Ovary (tissue), 9 donors: ENCODE results near the gene FBXL19. TPM values are rescaled to one million over a fixed set of nuclear protein-coding genes. Genes with fewer than 3 reads are reported as not detected.
A peak's percentile ranks its signal among the peaks of the same experiment; 100 is the strongest.

Experiments used
- DNase-seq, 5 donors: peaks; one replicate each; pipeline ENCODE4 v3.0.0-alpha.2; 2019 to 2020
- H3K27ac ChIP-seq, 2 donors: fragments of 200-600 bp; one replicate each; pipeline versions ENCODE4 v1.5.1 to v1.8.0; 2019 to 2022
- H3K27me3 ChIP-seq: fragments of 200-600 bp; one replicate; pipeline ENCODE4 v1.8.0; 2022
- H3K36me3 ChIP-seq: fragments of 200-600 bp; sonication (generic); one replicate; pipeline ENCODE4 v1.5.1; 2019
- H3K4me1 ChIP-seq: one replicate; pipeline ENCODE4 v1.8.1; 2013; ENCODE audit warnings: mild to moderate bottlenecking, moderate library complexity; ENCODE audit not compliant: insufficient read depth
- H3K4me3 ChIP-seq: fragments of 200-600 bp; sonication (generic); one replicate; pipeline ENCODE4 v1.5.1; 2017
- H3K9me3 ChIP-seq, 2 donors: fragments of 200-600 bp in 1 of 2; sonication (generic) in 1 of 2; one replicate each; pipeline versions ENCODE4 v1.5.1 to v1.8.1; 2013 to 2019; ENCODE audit warnings: mild to moderate bottlenecking in 1 of 2, moderate library complexity in 1 of 2
- CTCF ChIP-seq, 3 donors: fragments of 450-650 bp in 2 of 3; fragments of 200-600 bp in 1 of 3; IDR thresholded peaks; one replicate each; pipeline versions ENCODE4 v1.5.1 to v1.8.0; 2016 to 2022; ENCODE audit warnings: antibody characterized with exemption in 3 of 3, mild to moderate bottlenecking in 1 of 3
- EP300 ChIP-seq: sonication (generic); formaldehyde crosslinking; IDR thresholded peaks from one replicate; pipeline ENCODE4 v1.6.1; 2017; ENCODE audit warnings: antibody characterized with exemption
- POLR2A ChIP-seq: fragments of 450-650 bp; IDR thresholded peaks from one replicate; pipeline ENCODE4 v1.6.1; 2017; ENCODE audit warnings: antibody characterized with exemption, mild to moderate bottlenecking, moderate library complexity
- WGBS, 3 donors: extraction: QIAGEN DNeasy Blood & Tissue Kit in 1 of 3; methylation state at CpG; one replicate each; pipeline versions ENCODE4 v1.1.5 to v1.1.7; 2013 to 2017; 5-methylcytosine and 5-hydroxymethylcytosine counted together
- intact Hi-C, 4 donors: fragments of 100-400 bp; cut with DNase I; formaldehyde crosslinking; loops; one replicate each; pipeline versions ENCODE4 v1.11.0 to v1.15.1; 2022 to 2023
- polyA plus RNA-seq, 2 donors: library from polyadenylated mRNA; stranded (reverse); fragments of 200-250 nt in 1 of 2; fragments of 350-450 nt in 1 of 2; fragmentation: Illumina TruSeq in 1 of 2; extraction: RNeasy Lipid Tissue Mini Kit (QIAGEN cat#74804) in 1 of 2; gene quantifications; one replicate each; pipeline ENCODE4 v1.2.3, GENCODE V29; 2013 to 2014
- total RNA-seq, 7 donors: library from RNA; depleted of rRNA in 2 of 7; stranded (reverse); fragments of >200 nt in 2 of 7; fragmentation: NEBNext Ultra II Directional in 3 of 7; extraction: Animal tissue kit (Norgen Biotek cat#: 25700) in 3 of 7; gene quantifications; one replicate each; pipeline versions ENCODE4 v1.1.0 to v1.2.4, GENCODE V29; 2016 to 2023
- donor health status: DM: no; HTN: no; CAD: no; lungs with moderate emphysema.
- donor health status: DM: no; HTN: no; CAD: no.
- donor health status: Bipolar disorder and iron deficiency.
- donor health status: DM: yes; HTN: yes; CAD: no.
- donor health status: DM: no; HTN: no; CAD: no.
- donor health status: DM: yes; HTN: yes; CAD: no.

Gene FBXL19
- total and polyA plus RNA-seq, 9 donors = 1.6 to 24.3 (median 14.4) TPM

DNA sequence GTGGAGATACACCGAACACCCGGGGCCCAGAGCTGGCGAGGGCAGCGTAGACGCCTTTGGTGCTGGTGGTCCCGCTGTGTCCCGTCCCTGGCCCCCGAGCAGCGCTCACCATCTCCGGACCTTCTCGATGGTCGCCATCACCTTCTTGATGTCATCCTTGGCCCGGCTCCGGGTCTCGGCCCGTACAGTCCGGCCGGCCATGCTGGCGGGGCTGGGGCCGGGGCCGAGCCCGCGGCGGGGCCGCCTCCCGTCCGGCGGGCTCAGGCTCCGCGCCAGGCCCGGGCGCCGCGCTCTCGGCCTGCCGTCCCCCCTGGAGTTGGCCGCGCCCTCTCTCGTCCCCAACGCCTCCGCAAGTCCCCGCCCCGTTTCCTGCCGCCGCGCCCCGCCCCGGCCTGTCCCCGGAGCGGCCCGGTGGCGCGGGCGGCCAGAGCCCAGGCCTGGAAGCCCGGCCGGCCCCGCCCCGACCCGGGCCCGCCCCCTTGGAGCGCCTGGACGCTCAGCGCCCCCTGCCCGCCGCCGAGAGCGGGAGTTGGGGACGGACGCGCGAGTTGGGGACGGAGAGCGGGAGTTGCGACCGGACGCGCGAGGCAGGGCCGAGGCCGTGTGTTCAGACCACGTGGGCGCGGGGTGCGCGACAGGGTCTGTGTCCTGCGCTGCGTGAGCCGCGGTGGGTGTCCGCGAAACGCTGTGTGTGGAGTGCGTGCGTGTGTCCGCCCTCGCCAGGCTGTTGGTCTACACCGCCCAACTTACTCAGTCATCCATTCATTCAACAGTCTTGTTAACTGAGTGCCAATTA, 29.4 kb upstream of the FBXL19 start, which contains the start of gene BCL7C:
Gene BCL7C, minus strand, starts transcription at position 334 of the 796 bp plus-strand sequence. Its CDS starts 133 bp downstream, at position 201.
- H3K4me3 ChIP-seq = peak within 1 kb of the TSS; percentile 74
- H3K27ac ChIP-seq = peak within 1 kb of the TSS; percentile 64 to 92
- 0 to 1% (median 1%) methylated on average over 45 to 97 of the region's 97 CpGs for WGBS, 3 donors
- no peaks in the 10 kb centered on the region for H3K27me3 ChIP-seq
- H3K4me1 ChIP-seq = peaks cover 15% of the 10 kb centered on the region
- peak; percentile 89 to 94 (median 91) for DNase-seq
- H3K36me3 ChIP-seq = no peaks in the 10 kb centered on the region
- TF ChIP-seq POLR2A = peak; percentile 39
- peak in 2 of 3 donors; percentile 67 to 77 for TF ChIP-seq CTCF (IDR thresholded peaks at IDR 0.05)
- no peak for TF ChIP-seq EP300
- no peaks in the 10 kb centered on the region for H3K9me3 ChIP-seq
- intact Hi-C loops = loop anchor here in 1 of 4 donors (5.0 kb wide), 1 partner anchor 47 kb away; no protein-coding TSS in a partner anchor

DNA sequence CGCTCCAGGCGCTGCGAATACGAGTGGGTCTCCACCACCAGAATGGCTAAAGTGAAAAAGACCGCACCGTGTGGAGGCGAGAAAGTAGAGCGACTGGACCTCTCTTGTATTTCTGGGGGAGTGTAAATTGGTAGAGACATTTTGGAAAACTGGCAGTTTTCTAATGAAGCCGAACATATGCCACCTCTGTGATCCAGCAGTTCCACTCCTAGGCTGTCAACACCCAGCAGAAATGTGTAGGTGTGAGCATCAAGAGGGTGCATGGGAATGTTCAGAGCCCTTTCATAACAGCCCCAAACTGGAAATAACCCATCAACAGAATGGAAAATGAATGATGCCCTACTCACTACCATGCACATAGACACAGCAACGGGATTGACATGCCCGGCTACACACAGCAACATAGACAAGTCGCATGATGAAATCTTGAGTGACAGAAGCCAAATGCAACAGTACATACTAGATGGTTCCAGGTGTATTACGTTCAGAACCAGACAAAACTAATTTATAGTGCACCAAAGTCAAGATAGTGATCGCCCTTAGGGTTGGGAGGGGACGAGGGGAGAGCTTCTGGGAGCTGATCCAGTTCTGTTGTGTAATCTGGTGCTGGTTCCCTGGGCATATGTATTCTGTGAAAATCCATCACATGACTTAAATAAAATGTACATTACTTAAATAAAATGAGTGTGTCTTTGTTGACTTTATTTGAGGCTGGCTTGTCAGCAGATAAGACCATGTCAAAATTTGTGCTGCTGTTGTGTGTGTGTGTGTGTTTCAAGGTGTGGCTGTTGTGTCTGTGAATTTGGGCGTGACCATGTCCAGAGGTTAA, 28.6 kb upstream of the FBXL19 start:
- 34 to 37% (median 36%) methylated on average over 16 of the region's 16 CpGs for WGBS, 3 donors
- intact Hi-C loops = loop anchor here in 1 of 4 donors (5.0 kb wide), 1 partner anchor 47 kb away; no protein-coding TSS in a partner anchor
- Histone ChIP-seq H3K27ac (peak overlapping the region; percentile 64 to 97), H3K4me1 (peaks cover 15% of the 10 kb centered on the region), H3K4me3 (peak overlapping the region; percentile 74), H3K9me3 (no peaks in the 10 kb centered on the region), H3K27me3 (no peaks in the 10 kb centered on the region), H3K36me3 (no peaks in the 10 kb centered on the region)
- no peak for TF ChIP-seq POLR2A
- TF ChIP-seq EP300 = no peak
- TF ChIP-seq CTCF (IDR thresholded peaks at IDR 0.05) = no peak
- DNase-seq = no peak

DNA sequence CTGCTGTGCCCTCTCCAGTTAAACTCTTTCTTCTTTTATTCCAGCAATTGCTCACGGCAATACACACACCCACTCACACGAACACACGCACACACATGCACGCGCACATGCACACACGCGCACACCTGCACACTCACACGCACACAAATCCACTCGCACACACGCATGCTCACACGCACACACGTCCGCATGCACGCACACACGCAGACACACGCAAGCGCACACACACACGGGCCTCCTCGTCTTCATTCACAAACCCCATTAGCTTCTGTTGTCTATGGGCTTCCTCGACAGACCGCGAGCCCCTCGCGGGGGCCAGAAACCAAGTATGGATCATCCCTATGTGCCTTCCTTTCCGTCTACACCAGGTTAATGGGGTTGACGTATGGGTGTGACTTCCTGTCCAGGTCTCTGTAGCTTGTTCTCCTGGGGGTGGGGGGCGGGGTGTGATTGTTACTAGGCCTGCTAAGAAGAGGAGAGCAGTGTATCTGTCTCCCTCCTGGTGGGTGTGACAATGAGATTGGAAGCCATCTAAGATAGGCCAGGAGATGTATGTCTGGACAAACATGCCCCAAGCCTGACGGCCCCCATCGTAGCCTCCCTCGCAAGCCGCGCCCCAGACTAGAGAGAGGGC, 27.6 kb upstream of the FBXL19 start:
- DNase-seq = peak in 4 of 5 donors; percentile 36 to 64 (median 54)
- WGBS, 3 donors = 51 to 54% (median 53%) methylated on average over 32 of the region's 32 CpGs
- Histone ChIP-seq H3K27ac (peak overlapping the region; percentile 97), H3K4me1 (peaks cover 15% of the 10 kb centered on the region), H3K27me3 (no peaks in the 10 kb centered on the region), H3K36me3 (no peaks in the 10 kb centered on the region), H3K4me3 (peak overlapping the region; percentile 60), H3K9me3 (no peaks in the 10 kb centered on the region)
- TF ChIP-seq CTCF (IDR thresholded peaks at IDR 0.05) = no peak
- TF ChIP-seq EP300 = no peak
- TF ChIP-seq POLR2A = no peak
- intact Hi-C loops = no loop called here
